Neural cell (in vitro differentiated cells): ENCODE data around the gene KRTAP2-2. TPM values are rescaled to one million over a fixed set of nuclear protein-coding genes. Genes with fewer than 3 reads are reported as not detected.
"Not testable (repeated sequence)": the region's sequence is repeated elsewhere in the genome, so short reads cannot be mapped to it uniquely, and the experiment has no call there.

ENCODE experiments used
- H2AFZ ChIP-seq: fragments of 200-600, 300-800 bp; sonication (generic), shearing (Covaris generic); 2 replicates; pipeline ENCODE4 v1.6.0; 2014; ENCODE audit warnings: low read depth, mild to moderate bottlenecking, antibody characterized with exemption, low read length, moderate library complexity
- H3F3A ChIP-seq: fragments of 200-600 bp; shearing (Covaris generic); 2 replicates; pipeline ENCODE4 v1.6.1; 2016; ENCODE audit warnings: mild to moderate bottlenecking, moderate library complexity, mixed read lengths, antibody characterized with exemption, low read length; ENCODE audit not compliant: insufficient read depth, poor library complexity, severe bottlenecking
- H3K27ac ChIP-seq: fragments of 200-600, 300-800 bp; sonication (generic), shearing (Covaris generic); 2 replicates; pipeline ENCODE4 v1.5.1; 2014; ENCODE audit warnings: mild to moderate bottlenecking, low read length, moderate library complexity
- H3K27me3 ChIP-seq: fragments of 300-800, 200-600 bp; sonication (generic), shearing (Covaris generic); 2 replicates; pipeline ENCODE4 v1.6.0; 2014; ENCODE audit warnings: mild to moderate bottlenecking, low read depth, low read length, moderate library complexity; ENCODE audit not compliant: insufficient read depth
- H3K36me3 ChIP-seq: fragments of 300-800, 200-600 bp; sonication (generic), shearing (Covaris generic); 2 replicates; pipeline ENCODE4 v1.5.1; 2014; ENCODE audit warnings: mild to moderate bottlenecking, antibody characterized with exemption, low read length, moderate library complexity; ENCODE audit not compliant: insufficient read depth
- H3K4me2 ChIP-seq: fragments of 300-800, 200-600 bp; sonication (generic), shearing (Covaris generic); 2 replicates; pipeline ENCODE4 v1.6.0; 2014; ENCODE audit warnings: mild to moderate bottlenecking, low read length
- H3K4me3 ChIP-seq: fragments of 300-800, 200-600 bp; sonication (generic), shearing (Covaris generic); 2 replicates; pipeline ENCODE4 v1.5.1; 2014; ENCODE audit warnings: mild to moderate bottlenecking, low read length, moderate library complexity
- H3K79me2 ChIP-seq: fragments of 200-600 bp; shearing (Covaris generic); replicated peaks from 2 replicates; pipeline ENCODE4 v1.6.0; 2014; ENCODE audit warnings: mild to moderate bottlenecking, low read length, moderate library complexity; ENCODE audit not compliant: insufficient read depth
- H3K9ac ChIP-seq: fragments of 300-800, 200-600 bp; sonication (generic), shearing (Covaris generic); 2 replicates; pipeline ENCODE4 v1.6.1; 2016; ENCODE audit warnings: mild to moderate bottlenecking, low read length, mixed read lengths
- H3K9me2 ChIP-seq: fragments of 200-600 bp; shearing (Covaris generic); 2 replicates; pipeline ENCODE4 v1.6.1; 2016; ENCODE audit warnings: mild to moderate bottlenecking, low read length, mixed read lengths; ENCODE audit not compliant: insufficient read depth
- H3K9me3 ChIP-seq: fragments of 200-600, 300-800 bp; sonication (generic), shearing (Covaris generic); 2 replicates; pipeline ENCODE4 v1.6.1; 2016; ENCODE audit warnings: mild to moderate bottlenecking, mixed run types, low read length, moderate library complexity, mixed read lengths
- H4K20me1 ChIP-seq: fragments of 200-600 bp; shearing (Covaris generic); 2 replicates; pipeline ENCODE4 v1.6.1; 2016; ENCODE audit warnings: mild to moderate bottlenecking, mixed run types; ENCODE audit not compliant: insufficient read depth
- EP300 ChIP-seq: fragments of 450-650 bp; conservative IDR thresholded peaks from 2 replicates; pipeline ENCODE4 v1.6.1; 2014; ENCODE audit warnings: antibody characterized with exemption, mild to moderate bottlenecking, moderate library complexity; ENCODE audit not compliant: poor library complexity, severe bottlenecking
- EZH2 ChIP-seq: fragments of 200-600, 300-800 bp; shearing (Covaris generic), sonication (generic); IDR thresholded peaks from 2 replicates; pipeline ENCODE4 v1.6.1; 2014; ENCODE audit warnings: antibody characterized with exemption, low read length, borderline replicate concordance, mild to moderate bottlenecking; ENCODE audit not compliant: insufficient read depth, poor library complexity, severe bottlenecking
- MXI1 ChIP-seq: fragments of 450-650 bp; conservative IDR thresholded peaks from 2 replicates; pipeline ENCODE4 v1.6.1; 2014; ENCODE audit warnings: antibody characterized with exemption, mild to moderate bottlenecking; ENCODE audit not compliant: poor library complexity, severe bottlenecking
- POLR2AphosphoS5 ChIP-seq: IDR thresholded peaks from 2 replicates; pipeline ENCODE4 v1.6.1; 2012
- RAD21 ChIP-seq: fragments of 450-650 bp; conservative IDR thresholded peaks from 2 replicates; pipeline ENCODE4 v1.6.1; 2014; ENCODE audit warnings: antibody characterized with exemption, mild to moderate bottlenecking, moderate library complexity
- SMC3 ChIP-seq: fragments of 450-650 bp; conservative IDR thresholded peaks from 2 replicates; pipeline ENCODE4 v1.6.1; 2014; ENCODE audit warnings: antibody characterized with exemption, mild to moderate bottlenecking, moderate library complexity; ENCODE audit not compliant: poor library complexity
- TAF1 ChIP-seq: IDR thresholded peaks from 2 replicates; pipeline ENCODE4 v1.6.1; 2012; ENCODE audit warnings: low read depth
- polyA minus RNA-seq: library from RNA; depleted of rRNA, polyadenylated mRNA; stranded (reverse); fragments of >200 nt; gene quantifications from 2 replicates; pipeline ENCODE4 v1.2.3, GENCODE V29; 2014
- polyA plus RNA-seq: library from polyadenylated mRNA; depleted of rRNA; stranded (reverse); fragments of >200 nt; gene quantifications from 2 replicates; pipeline ENCODE4 v1.2.3, GENCODE V29; 2014
- TF ChIP-seq, protein P1 (sequence below): fragments of 450-650 bp; IDR thresholded peaks from 2 replicates; pipeline ENCODE4 v1.5.1; 2014; ENCODE audit warnings: antibody characterized with exemption, mild to moderate bottlenecking, moderate library complexity; ENCODE audit not compliant: poor library complexity, severe bottlenecking
- TF ChIP-seq, protein P2 (sequence below): IDR thresholded peaks from 2 replicates; pipeline ENCODE4 v1.6.1; 2012; ENCODE audit warnings: borderline replicate concordance

KRTAP2-2 gene, protein sequence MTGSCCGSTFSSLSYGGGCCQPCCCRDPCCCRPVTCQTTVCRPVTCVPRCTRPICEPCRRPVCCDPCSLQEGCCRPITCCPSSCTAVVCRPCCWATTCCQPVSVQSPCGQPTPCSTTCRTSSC
- polyA plus RNA-seq (not detected in 2 replicates), polyA minus RNA-seq (not detected in 2 replicates)

GRCh38 chr17:41055130-41055529 lies at the start of gene KRTAP2-2:
TSS of gene KRTAP2-2 (minus strand) at chr17:41055230. CDS start at chr17:41055211, 19 bp downstream.
- H3K27me3 ChIP-seq, H3K9ac ChIP-seq, H3K4me3 ChIP-seq, H3F3A ChIP-seq, H4K20me1 ChIP-seq, H2AFZ ChIP-seq, H3K9me2 ChIP-seq, H3K36me3 ChIP-seq, H3K9me3 ChIP-seq, H3K4me2 ChIP-seq, H3K79me2 ChIP-seq, H3K27ac ChIP-seq: not testable (repeated sequence)

DNA sequence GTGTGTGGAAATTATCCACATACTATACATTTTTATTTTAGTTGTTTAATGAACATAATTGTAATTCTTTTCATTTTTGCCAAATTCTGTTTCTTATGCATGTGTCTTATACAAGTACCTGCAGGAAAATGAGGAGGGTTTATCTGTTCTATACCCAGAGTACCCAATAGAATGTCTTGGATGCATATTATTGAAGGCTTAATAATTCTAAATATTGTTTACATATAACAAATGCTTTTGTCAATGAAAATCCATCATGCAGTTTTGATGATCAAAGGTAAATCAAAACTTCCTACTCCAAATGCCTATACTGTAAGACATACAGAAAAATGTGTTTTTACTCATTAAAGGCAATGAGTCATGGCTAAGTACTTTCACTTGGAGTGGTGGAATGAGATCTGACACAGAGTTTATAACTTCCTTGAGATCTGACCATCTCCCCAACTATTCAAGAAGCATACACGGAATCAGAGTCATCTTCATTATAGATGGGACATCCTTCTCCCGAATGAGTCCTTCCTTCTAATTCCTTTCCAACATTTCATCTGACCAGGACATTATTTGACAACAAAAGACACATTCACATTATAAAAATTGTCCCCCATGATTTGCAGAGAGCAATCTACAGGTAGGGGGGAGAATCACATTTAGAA lies 49.5 kb upstream of the KRTAP2-2 start:
- H3K4me3 ChIP-seq, H3K27ac ChIP-seq, H3K9me2 ChIP-seq, H3K9me3 ChIP-seq, H3K36me3 ChIP-seq, H3K27me3 ChIP-seq, H3F3A ChIP-seq, H2AFZ ChIP-seq, H4K20me1 ChIP-seq, H3K79me2 ChIP-seq, H3K4me2 ChIP-seq, H3K9ac ChIP-seq: not testable (repeated sequence)

DNA sequence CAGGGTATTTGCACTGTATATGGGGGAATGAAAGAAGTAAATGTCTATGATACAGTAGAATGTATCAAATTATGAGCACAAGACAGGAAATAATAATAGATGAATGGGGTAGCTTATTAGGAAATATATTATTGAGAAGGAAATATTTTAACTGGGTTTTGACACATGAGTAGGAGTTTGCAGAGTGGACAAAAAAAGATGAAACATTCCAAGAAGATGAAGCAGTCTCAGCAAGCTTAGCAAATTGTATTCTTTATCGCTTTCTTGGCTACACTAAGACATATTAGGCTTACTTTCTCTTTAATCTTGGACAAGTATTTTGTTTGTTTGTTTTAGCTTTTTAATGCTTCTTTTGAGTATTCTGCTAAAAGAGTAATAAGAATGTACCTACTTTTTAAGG lies 48.9 kb upstream of the KRTAP2-2 start:
- H2AFZ ChIP-seq, result no peak overlapping the region
- no peak overlapping the region for H3K4me2 ChIP-seq
- TF ChIP-seq, protein P1, sequence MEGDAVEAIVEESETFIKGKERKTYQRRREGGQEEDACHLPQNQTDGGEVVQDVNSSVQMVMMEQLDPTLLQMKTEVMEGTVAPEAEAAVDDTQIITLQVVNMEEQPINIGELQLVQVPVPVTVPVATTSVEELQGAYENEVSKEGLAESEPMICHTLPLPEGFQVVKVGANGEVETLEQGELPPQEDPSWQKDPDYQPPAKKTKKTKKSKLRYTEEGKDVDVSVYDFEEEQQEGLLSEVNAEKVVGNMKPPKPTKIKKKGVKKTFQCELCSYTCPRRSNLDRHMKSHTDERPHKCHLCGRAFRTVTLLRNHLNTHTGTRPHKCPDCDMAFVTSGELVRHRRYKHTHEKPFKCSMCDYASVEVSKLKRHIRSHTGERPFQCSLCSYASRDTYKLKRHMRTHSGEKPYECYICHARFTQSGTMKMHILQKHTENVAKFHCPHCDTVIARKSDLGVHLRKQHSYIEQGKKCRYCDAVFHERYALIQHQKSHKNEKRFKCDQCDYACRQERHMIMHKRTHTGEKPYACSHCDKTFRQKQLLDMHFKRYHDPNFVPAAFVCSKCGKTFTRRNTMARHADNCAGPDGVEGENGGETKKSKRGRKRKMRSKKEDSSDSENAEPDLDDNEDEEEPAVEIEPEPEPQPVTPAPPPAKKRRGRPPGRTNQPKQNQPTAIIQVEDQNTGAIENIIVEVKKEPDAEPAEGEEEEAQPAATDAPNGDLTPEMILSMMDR, result no peak
- no peak for TF ChIP-seq EZH2
- no peak for TF ChIP-seq SMC3
- TF ChIP-seq, protein P2, sequence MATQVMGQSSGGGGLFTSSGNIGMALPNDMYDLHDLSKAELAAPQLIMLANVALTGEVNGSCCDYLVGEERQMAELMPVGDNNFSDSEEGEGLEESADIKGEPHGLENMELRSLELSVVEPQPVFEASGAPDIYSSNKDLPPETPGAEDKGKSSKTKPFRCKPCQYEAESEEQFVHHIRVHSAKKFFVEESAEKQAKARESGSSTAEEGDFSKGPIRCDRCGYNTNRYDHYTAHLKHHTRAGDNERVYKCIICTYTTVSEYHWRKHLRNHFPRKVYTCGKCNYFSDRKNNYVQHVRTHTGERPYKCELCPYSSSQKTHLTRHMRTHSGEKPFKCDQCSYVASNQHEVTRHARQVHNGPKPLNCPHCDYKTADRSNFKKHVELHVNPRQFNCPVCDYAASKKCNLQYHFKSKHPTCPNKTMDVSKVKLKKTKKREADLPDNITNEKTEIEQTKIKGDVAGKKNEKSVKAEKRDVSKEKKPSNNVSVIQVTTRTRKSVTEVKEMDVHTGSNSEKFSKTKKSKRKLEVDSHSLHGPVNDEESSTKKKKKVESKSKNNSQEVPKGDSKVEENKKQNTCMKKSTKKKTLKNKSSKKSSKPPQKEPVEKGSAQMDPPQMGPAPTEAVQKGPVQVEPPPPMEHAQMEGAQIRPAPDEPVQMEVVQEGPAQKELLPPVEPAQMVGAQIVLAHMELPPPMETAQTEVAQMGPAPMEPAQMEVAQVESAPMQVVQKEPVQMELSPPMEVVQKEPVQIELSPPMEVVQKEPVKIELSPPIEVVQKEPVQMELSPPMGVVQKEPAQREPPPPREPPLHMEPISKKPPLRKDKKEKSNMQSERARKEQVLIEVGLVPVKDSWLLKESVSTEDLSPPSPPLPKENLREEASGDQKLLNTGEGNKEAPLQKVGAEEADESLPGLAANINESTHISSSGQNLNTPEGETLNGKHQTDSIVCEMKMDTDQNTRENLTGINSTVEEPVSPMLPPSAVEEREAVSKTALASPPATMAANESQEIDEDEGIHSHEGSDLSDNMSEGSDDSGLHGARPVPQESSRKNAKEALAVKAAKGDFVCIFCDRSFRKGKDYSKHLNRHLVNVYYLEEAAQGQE, result no peak
- no peak for TF ChIP-seq MXI1
- no peak for TF ChIP-seq EP300
- no peak for TF ChIP-seq RAD21
- no peak for TF ChIP-seq TAF1
- no peak for TF ChIP-seq POLR2AphosphoS5
- no peaks in the 10 kb centered on the region for H3K36me3 ChIP-seq
- H3K9ac ChIP-seq, result no peak overlapping the region
- no peaks in the 10 kb centered on the region for H3K9me2 ChIP-seq
- no peaks in the 10 kb centered on the region for H3F3A ChIP-seq
- no peaks in the 10 kb centered on the region for H3K9me3 ChIP-seq
- H4K20me1 ChIP-seq, result no peaks in the 10 kb centered on the region
- H3K27ac ChIP-seq, result no peak overlapping the region
- no peak overlapping the region for H3K4me3 ChIP-seq
- no peaks in the 10 kb centered on the region for H3K79me2 ChIP-seq
- no peaks in the 10 kb centered on the region for H3K27me3 ChIP-seq
